ENCODE measurements around the gene KMT5B. TPM values are rescaled to one million over a fixed set of nuclear protein-coding genes. Genes with fewer than 3 reads are reported as not detected.

Gene KMT5B
- total and polyA plus RNA-seq, 2 donors (not counting 1 experiment from before 2014, with no cell fraction given): 13.4 to 77.8 TPM

- intact Hi-C loops (cut with micrococcal nuclease): no loop called here
- POLR2A ChIA-PET: interaction anchor here (0.6 kb wide), 1 partner anchor 21 kb away, joined by 3 read pairs; no protein-coding TSS in a partner anchor
- H3K27me3 ChIP-seq (replicated peaks in 1 of 4; ENCODE audit: control extremely low read depth in 1 of 4, control insufficient read depth in 3 of 4, insufficient read depth in 4 of 4, low read length in 3 of 4): peaks cover 0 to 2% (median 0%) of the 10 kb centered on the region in 4 experiments
- no peak for TF ChIP-seq EZH2 (IDR thresholded peaks at IDR 0.05; ENCODE audit: borderline replicate concordance, insufficient read depth, low read depth, low read length, poor library complexity, severe bottlenecking)
- no peak for TF ChIP-seq CTCF (IDR thresholded peaks at IDR 0.05)
- CTCF ChIA-PET: interaction anchor here (1.2 kb wide), 1 partner anchor 59 kb away, joined by 3 read pairs; no protein-coding TSS in a partner anchor
- no peak overlapping the region for H3K9ac ChIP-seq (ENCODE audit: low read length)
- H3K4me1 ChIP-seq (ENCODE audit: control insufficient read depth in 2 of 2, insufficient read depth in 2 of 2, low read length in 2 of 2): peaks cover 4% of the 10 kb centered on the region in 2 donors
- no peak overlapping the region for H3K4me3 ChIP-seq (ENCODE audit: control extremely low read depth in 1 of 5, extremely low read depth in 1 of 5, insufficient read depth in 1 of 5, low read depth in 2 of 5, low read length in 4 of 5)
- H4K20me1 ChIP-seq (ENCODE audit: control insufficient read depth, insufficient read depth, low read length, poor library complexity, severe bottlenecking): no peaks in the 10 kb centered on the region
- no peak overlapping the region for H3K27ac Mint-ChIP-seq
- 66% methylated on average over 11 of the region's 13 CpGs for WGBS (ENCODE audit: insufficient coverage)
- H3K36me3 ChIP-seq (replicated peaks in 1 of 2; ENCODE audit: control extremely low read depth in 1 of 2, control insufficient read depth in 1 of 2, extremely low read depth in 1 of 2, insufficient read depth in 2 of 2, low read length in 1 of 2): no peaks in the 10 kb centered on the region
- no peaks in the 10 kb centered on the region for H3K9me3 ChIP-seq (ENCODE audit: control extremely low read depth in 1 of 3, control insufficient read depth in 2 of 3, insufficient read depth in 1 of 3, low read length in 2 of 3)
- ATAC-seq (ENCODE audit: low read depth) (no peak), DNase-seq (no peak)
- H3K27me3 Mint-ChIP-seq: no peaks in the 10 kb centered on the region
- H3K4me2 ChIP-seq (replicated peaks; ENCODE audit: low read depth, low read length, poor library complexity, severe bottlenecking): no peak overlapping the region
- no peak overlapping the region for H2AFZ ChIP-seq (ENCODE audit: insufficient read depth, low read depth, low read length, poor library complexity, severe bottlenecking)
- H3K9me3 Mint-ChIP-seq (ENCODE audit: insufficient read depth): no peaks in the 10 kb centered on the region
- H3K4me3 Mint-ChIP-seq: no peak overlapping the region
- H3K27ac ChIP-seq (ENCODE audit: low read length in 2 of 2): no peak overlapping the region
- peaks cover 6% of the 10 kb centered on the region for H3K4me1 Mint-ChIP-seq
- H3K79me2 ChIP-seq (ENCODE audit: control insufficient read depth, insufficient read depth, low read length): no peaks in the 10 kb centered on the region
These were observed 66.2 kb downstream of the KMT5B start for GRCh38 chr11:68146704-68147474.

GRCh38 chr11:68146010-68146540 is 67.0 kb downstream of the KMT5B start:
- Histone ChIP-seq H3K27ac (ENCODE audit: low read length in 2 of 2) (no peak overlapping the region), H3K9me3 (ENCODE audit: control extremely low read depth in 1 of 3, control insufficient read depth in 2 of 3, insufficient read depth in 1 of 3, low read length in 2 of 3) (no peaks in the 10 kb centered on the region), H3K4me1 (ENCODE audit: control insufficient read depth in 2 of 2, insufficient read depth in 2 of 2, low read length in 2 of 2) (peaks cover 12% of the 10 kb centered on the region in 2 donors), H3K27me3 (replicated peaks in 1 of 4; ENCODE audit: control extremely low read depth in 1 of 4, control insufficient read depth in 3 of 4, insufficient read depth in 4 of 4, low read length in 3 of 4) (peaks cover 0 to 9% (median 0%) of the 10 kb centered on the region in 4 experiments), H4K20me1 (ENCODE audit: control insufficient read depth, insufficient read depth, low read length, poor library complexity, severe bottlenecking) (no peaks in the 10 kb centered on the region), H2AFZ (ENCODE audit: insufficient read depth, low read depth, low read length, poor library complexity, severe bottlenecking) (no peak overlapping the region), H3K4me3 (ENCODE audit: control extremely low read depth in 1 of 5, extremely low read depth in 1 of 5, insufficient read depth in 1 of 5, low read depth in 2 of 5, low read length in 4 of 5) (no peak overlapping the region), H3K36me3 (replicated peaks in 1 of 2; ENCODE audit: control extremely low read depth in 1 of 2, control insufficient read depth in 1 of 2, extremely low read depth in 1 of 2, insufficient read depth in 2 of 2, low read length in 1 of 2) (no peaks in the 10 kb centered on the region), H3K79me2 (ENCODE audit: control insufficient read depth, insufficient read depth, low read length) (no peaks in the 10 kb centered on the region), H3K4me2 (replicated peaks; ENCODE audit: low read depth, low read length, poor library complexity, severe bottlenecking) (no peak overlapping the region), H3K9ac (ENCODE audit: low read length) (no peak overlapping the region)
- ChIA-PET POLR2A (interaction anchor here (0.6 kb wide), 1 partner anchor 21 kb away, joined by 3 read pairs; no protein-coding TSS in a partner anchor), CTCF (no interaction called here)
- intact Hi-C loops (cut with micrococcal nuclease): no loop called here
- Mint-ChIP-seq H3K27me3 (no peaks in the 10 kb centered on the region), H3K4me3 (no peak overlapping the region), H3K4me1 (peaks cover 12% of the 10 kb centered on the region), H3K9me3 (ENCODE audit: insufficient read depth) (no peaks in the 10 kb centered on the region), H3K27ac (no peak overlapping the region)
- no peak for DNase-seq
- 64% methylated on average over 12 of the region's 15 CpGs for WGBS (ENCODE audit: insufficient coverage)
- ATAC-seq (ENCODE audit: low read depth): no peak
- TF ChIP-seq EZH2 (IDR thresholded peaks at IDR 0.05; ENCODE audit: borderline replicate concordance, insufficient read depth, low read depth, low read length, poor library complexity, severe bottlenecking) (no peak), CTCF (IDR thresholded peaks at IDR 0.05) (no peak)

Measured in B cell (primary cell).